Keratinocyte (primary cell): ENCODE data around the gene ADAMTSL1. TPM values are rescaled to one million over a fixed set of nuclear protein-coding genes. Genes with fewer than 3 reads are reported as not detected.

Source experiments
- DNase-seq: peaks from one replicate; pipeline ENCODE4 v3.0.0-alpha.2; 2011; ENCODE audit warnings: low read depth, missing footprints, low spot score
- FAIRE-seq: peaks from 2 replicates; lab custom pipeline; 2011; peaks lifted over from hg19 to GRCh38; lab: Jason Lieb, UNC
- H2AFZ ChIP-seq: 2 replicates; pipeline ENCODE4 v1.6.0; 2012; ENCODE audit warnings: low read length, control low read depth, inconsistent platforms; ENCODE audit not compliant: control insufficient read depth
- H3K27ac ChIP-seq: 2 replicates; pipeline ENCODE4 v1.5.1; 2011; ENCODE audit warnings: low read length; ENCODE audit not compliant: control insufficient read depth, insufficient read depth
- H3K27me3 ChIP-seq: 3 replicates; pipeline ENCODE4 v1.6.0; 2011; ENCODE audit warnings: low read length; ENCODE audit not compliant: control insufficient read depth, insufficient read depth; ENCODE audit errors: extremely low read depth
- H3K36me3 ChIP-seq, 2 experiments: 2 replicates in 1 of 2; 3 replicates in 1 of 2; pipeline ENCODE4 v1.5.1; 2011; ENCODE audit warnings: low read length in 2 of 2, mild to moderate bottlenecking in 1 of 2; ENCODE audit not compliant: control insufficient read depth in 2 of 2, insufficient read depth in 2 of 2; ENCODE audit errors: extremely low read depth in 1 of 2
- H3K4me1 ChIP-seq: 3 replicates; pipeline ENCODE4 v1.5.1; 2011; ENCODE audit warnings: low read length; ENCODE audit not compliant: control insufficient read depth, insufficient read depth; ENCODE audit errors: extremely low read depth
- H3K4me2 ChIP-seq: 3 replicates; pipeline ENCODE4 v1.6.0; 2011; ENCODE audit warnings: low read depth, low read length; ENCODE audit not compliant: control insufficient read depth, insufficient read depth; ENCODE audit errors: extremely low read depth
- H3K4me3 ChIP-seq, 3 experiments: fragments of 200-600 bp in 1 of 3; sonication (generic) in 1 of 3; 2 replicates in 2 of 3; 3 replicates in 1 of 3; pipeline ENCODE4 v1.5.1; 2011 to 2016; ENCODE audit warnings: low read length in 3 of 3, mild to moderate bottlenecking in 3 of 3, control low read depth in 2 of 3, inconsistent platforms in 1 of 3, low read depth in 1 of 3, mixed read lengths in 1 of 3, mixed run types in 1 of 3, moderate library complexity in 1 of 3; ENCODE audit not compliant: control insufficient read depth in 2 of 3, insufficient read depth in 2 of 3; ENCODE audit errors: extremely low read depth in 1 of 3
- H3K79me2 ChIP-seq: 2 replicates; pipeline ENCODE4 v1.6.0; 2012; ENCODE audit warnings: low read length; ENCODE audit not compliant: control insufficient read depth, insufficient read depth
- H3K9ac ChIP-seq: 3 replicates; pipeline ENCODE4 v1.6.0; 2011; ENCODE audit warnings: low read length; ENCODE audit not compliant: control insufficient read depth, insufficient read depth; ENCODE audit errors: extremely low read depth
- H3K9me1 ChIP-seq: 3 replicates; pipeline ENCODE4 v1.6.0; 2011; ENCODE audit warnings: low read length; ENCODE audit not compliant: control insufficient read depth, insufficient read depth; ENCODE audit errors: extremely low read depth
- H3K9me3 ChIP-seq: 2 replicates; pipeline ENCODE4 v1.5.1; 2012; ENCODE audit warnings: low read depth, low read length; ENCODE audit not compliant: control insufficient read depth
- H4K20me1 ChIP-seq: 3 replicates; pipeline ENCODE4 v1.6.0; 2011; ENCODE audit warnings: low read length; ENCODE audit not compliant: control insufficient read depth, insufficient read depth; ENCODE audit errors: extremely low read depth
- EZH2 ChIP-seq: IDR thresholded peaks from one replicate; pipeline ENCODE4 v1.6.1; 2012; ENCODE audit warnings: inconsistent platforms, mild to moderate bottlenecking, low read length, moderate library complexity
- dilution Hi-C: fragments of 300-500 bp; cut with MboI; formaldehyde crosslinking; loops from one replicate; pipeline ENCODE4 v1.7.0; 2020; ENCODE audit warnings: low sequenced_read_pairs; ENCODE audit not compliant: extremely low pct_ligation_motif_present
- polyA plus RNA-seq, 5 experiments: library from polyadenylated mRNA; depleted of rRNA in 3 of 5; stranded (reverse) in 3 of 5; stranded (forward) in 1 of 5; unstranded in 1 of 5; fragments of >200 nt; gene quantifications; 1 replicate in 1 of 5; 2 replicates in 3 of 5; 3 replicates in 1 of 5; pipeline versions ENCODE4 v1.2.1 to v1.2.3, GENCODE V29; 2011 to 2012; ENCODE audit warnings: missing spikeins in 2 of 5, low read depth in 1 of 5, low replicate concordance in 1 of 5
- TF ChIP-seq, protein P1 (sequence below), 3 experiments: IDR thresholded peaks in 1 of 3; conservative IDR thresholded peaks in 1 of 3; optimal IDR thresholded peaks in 1 of 3; 2 replicates in 2 of 3; 3 replicates in 1 of 3; pipeline versions ENCODE3 to v1.5.1; 2011; ENCODE audit warnings: low read length in 3 of 3, mild to moderate bottlenecking in 3 of 3, moderate library complexity in 2 of 3, control low read depth in 1 of 3, inconsistent platforms in 1 of 3; ENCODE audit not compliant: insufficient read depth in 2 of 3; ENCODE audit errors: extremely low read depth in 1 of 3

The ADAMTSL1 gene
- polyA plus RNA-seq, 1 donor (not counting 4 experiments of a cell fraction or from before 2014, with no cell fraction given): 1.1 TPM

GRCh38 chr9:18811171-18811570, 337.2 kb downstream of the ADAMTSL1 start:
- no peaks in the 10 kb centered on the region for H3K9me1 ChIP-seq
- H4K20me1 ChIP-seq: no peaks in the 10 kb centered on the region
- no peak overlapping the region for H2AFZ ChIP-seq
- no peaks in the 10 kb centered on the region for H3K9me3 ChIP-seq
- dilution Hi-C loops: no loop called here
- no peaks in the 10 kb centered on the region for H3K36me3 ChIP-seq
- H3K27me3 ChIP-seq: no peaks in the 10 kb centered on the region
- FAIRE-seq (no peak), DNase-seq (no peak)
- H3K4me2 ChIP-seq: no peak overlapping the region
- TF ChIP-seq EZH2: no peak
- TF ChIP-seq, protein P1, sequence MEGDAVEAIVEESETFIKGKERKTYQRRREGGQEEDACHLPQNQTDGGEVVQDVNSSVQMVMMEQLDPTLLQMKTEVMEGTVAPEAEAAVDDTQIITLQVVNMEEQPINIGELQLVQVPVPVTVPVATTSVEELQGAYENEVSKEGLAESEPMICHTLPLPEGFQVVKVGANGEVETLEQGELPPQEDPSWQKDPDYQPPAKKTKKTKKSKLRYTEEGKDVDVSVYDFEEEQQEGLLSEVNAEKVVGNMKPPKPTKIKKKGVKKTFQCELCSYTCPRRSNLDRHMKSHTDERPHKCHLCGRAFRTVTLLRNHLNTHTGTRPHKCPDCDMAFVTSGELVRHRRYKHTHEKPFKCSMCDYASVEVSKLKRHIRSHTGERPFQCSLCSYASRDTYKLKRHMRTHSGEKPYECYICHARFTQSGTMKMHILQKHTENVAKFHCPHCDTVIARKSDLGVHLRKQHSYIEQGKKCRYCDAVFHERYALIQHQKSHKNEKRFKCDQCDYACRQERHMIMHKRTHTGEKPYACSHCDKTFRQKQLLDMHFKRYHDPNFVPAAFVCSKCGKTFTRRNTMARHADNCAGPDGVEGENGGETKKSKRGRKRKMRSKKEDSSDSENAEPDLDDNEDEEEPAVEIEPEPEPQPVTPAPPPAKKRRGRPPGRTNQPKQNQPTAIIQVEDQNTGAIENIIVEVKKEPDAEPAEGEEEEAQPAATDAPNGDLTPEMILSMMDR (optimal IDR thresholded peaks at IDR 0.05 in 1 of 3, IDR thresholded peaks at IDR 0.05 in 1 of 3, conservative IDR thresholded peaks at IDR 0.05 in 1 of 3; ENCODE audit: extremely low read depth in 1 of 3, insufficient read depth in 2 of 3, low read length in 3 of 3): no peak
- H3K4me3 ChIP-seq: no peak overlapping the region
- no peaks in the 10 kb centered on the region for H3K4me1 ChIP-seq
- no peaks in the 10 kb centered on the region for H3K79me2 ChIP-seq
- no peak overlapping the region for H3K27ac ChIP-seq
- H3K9ac ChIP-seq: no peak overlapping the region

GRCh38 chr9:18819418-18819817, 345.5 kb downstream of the ADAMTSL1 start:
- H3K27ac ChIP-seq: no peak overlapping the region
- no peak for FAIRE-seq

More at GRCh38 chr9:18819418-18819817, 345.5 kb downstream of the ADAMTSL1 start:
- H3K4me2 ChIP-seq: no peak overlapping the region
- H3K27me3 ChIP-seq: no peaks in the 10 kb centered on the region
- H4K20me1 ChIP-seq: no peaks in the 10 kb centered on the region
- dilution Hi-C loops: no loop called here
- H3K9ac ChIP-seq: no peak overlapping the region
- H3K4me1 ChIP-seq: no peaks in the 10 kb centered on the region
- no peak for DNase-seq
- H3K9me1 ChIP-seq: no peaks in the 10 kb centered on the region
- no peak overlapping the region for H3K4me3 ChIP-seq
- H3K36me3 ChIP-seq: no peaks in the 10 kb centered on the region
- H3K79me2 ChIP-seq: no peaks in the 10 kb centered on the region
- TF ChIP-seq, protein P1 (optimal IDR thresholded peaks at IDR 0.05 in 1 of 3, IDR thresholded peaks at IDR 0.05 in 1 of 3, conservative IDR thresholded peaks at IDR 0.05 in 1 of 3; ENCODE audit: extremely low read depth in 1 of 3, insufficient read depth in 2 of 3, low read length in 3 of 3): no peak
- no peak for TF ChIP-seq EZH2
- H2AFZ ChIP-seq: no peak overlapping the region
- no peaks in the 10 kb centered on the region for H3K9me3 ChIP-seq
